ENCODE measurements around the gene OAS2.

Gene OAS2

DNA sequence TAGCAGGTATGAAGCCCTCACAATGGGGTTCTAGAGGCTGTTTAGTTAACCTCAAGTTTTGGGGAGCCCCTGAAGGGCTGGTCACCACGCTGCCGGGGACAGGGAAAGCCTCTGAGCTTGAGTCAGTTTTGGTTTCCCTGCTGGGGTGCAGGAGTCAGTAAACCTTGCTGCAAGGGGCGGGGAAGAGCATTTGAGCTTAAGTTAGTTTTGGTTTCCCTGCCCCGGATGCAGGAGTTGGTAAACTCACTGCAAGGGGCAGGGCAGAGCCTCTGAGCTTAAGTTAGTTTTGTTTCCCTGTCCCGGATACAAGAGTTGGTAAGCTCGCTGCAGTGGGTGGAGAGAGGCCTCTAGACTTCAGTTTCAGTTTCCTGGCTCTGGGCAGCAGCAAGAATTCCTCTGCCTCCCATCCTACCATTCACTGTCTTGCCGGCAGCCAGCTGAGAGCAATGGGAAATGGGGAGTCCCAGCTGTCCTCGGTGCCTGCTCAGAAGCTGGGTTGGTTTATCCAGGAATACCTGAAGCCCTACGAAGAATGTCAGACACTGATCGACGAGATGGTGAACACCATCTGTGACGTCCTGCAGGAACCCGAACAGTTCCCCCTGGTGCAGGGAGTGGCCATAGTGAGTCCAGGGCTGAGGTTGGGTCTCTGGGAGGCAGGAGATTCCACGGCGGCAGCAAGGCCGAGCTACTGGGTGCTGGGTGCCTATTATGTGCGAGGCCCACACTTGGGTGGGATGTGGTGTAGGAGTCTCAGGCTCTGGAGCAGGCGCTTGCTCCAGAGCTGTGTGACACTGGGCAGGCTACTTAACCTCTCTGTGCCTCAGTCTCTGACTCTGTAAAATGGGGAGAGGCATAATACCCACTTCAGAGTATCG is at the start of gene OAS2:
Gene OAS2, plus strand, starts transcription at position 357 of the 878 bp plus-strand sequence. Its CDS starts 90 bp downstream, at position 447.
- peaks cover 32% of the 10 kb centered on the region for H3K4me1 Mint-ChIP-seq (ENCODE audit: low read depth)
- peak within 1 kb of the TSS; percentile 91 for H3K4me3 Mint-ChIP-seq
- H3K27ac Mint-ChIP-seq, result peak within 1 kb of the TSS; percentile 99
- peak; percentile 85 for DNase-seq (ENCODE audit: low spot score)
- no peaks in the 10 kb centered on the region for H3K27me3 Mint-ChIP-seq (ENCODE audit: low read depth)
- peaks cover 18% of the 10 kb centered on the region for H3K9me3 Mint-ChIP-seq
- peaks cover 42% of the 10 kb centered on the region for H3K36me3 Mint-ChIP-seq (ENCODE audit: low read depth)

GRCh38 chr12:112928978-112929377 is 49.3 kb upstream of the OAS2 start:
- no peak for DNase-seq (ENCODE audit: low spot score)
- H3K27me3 Mint-ChIP-seq (ENCODE audit: low read depth), result no peaks in the 10 kb centered on the region
- H3K9me3 Mint-ChIP-seq, result peaks cover 9% of the 10 kb centered on the region
- H3K27ac Mint-ChIP-seq, result no peak overlapping the region
- no peak overlapping the region for H3K4me3 Mint-ChIP-seq
- H3K4me1 Mint-ChIP-seq (ENCODE audit: low read depth), result peaks cover 5% of the 10 kb centered on the region
- H3K36me3 Mint-ChIP-seq (ENCODE audit: low read depth), result peaks cover 24% of the 10 kb centered on the region

GRCh38 chr12:112929715-112930114 is 48.6 kb upstream of the OAS2 start:
- Mint-ChIP-seq H3K36me3 (ENCODE audit: low read depth) (peaks cover 22% of the 10 kb centered on the region), H3K4me3 (no peak overlapping the region), H3K27me3 (ENCODE audit: low read depth) (no peaks in the 10 kb centered on the region), H3K27ac (no peak overlapping the region), H3K9me3 (peaks cover 9% of the 10 kb centered on the region), H3K4me1 (ENCODE audit: low read depth) (peaks cover 7% of the 10 kb centered on the region)
- DNase-seq (ENCODE audit: low spot score), result no peak

- peaks cover 9% of the 10 kb centered on the region for H3K9me3 Mint-ChIP-seq
- peaks cover 19% of the 10 kb centered on the region for H3K36me3 Mint-ChIP-seq (ENCODE audit: low read depth)
- DNase-seq (ENCODE audit: low spot score), result no peak
- H3K27me3 Mint-ChIP-seq (ENCODE audit: low read depth), result no peaks in the 10 kb centered on the region
- peaks cover 9% of the 10 kb centered on the region for H3K4me1 Mint-ChIP-seq (ENCODE audit: low read depth)
- no peak overlapping the region for H3K27ac Mint-ChIP-seq
- H3K4me3 Mint-ChIP-seq, result no peak overlapping the region
Observed at GRCh38 chr12:112930350-112930749, 48.0 kb upstream of the OAS2 start.

- no peak for DNase-seq (ENCODE audit: low spot score)
- peaks cover 18% of the 10 kb centered on the region for H3K4me1 Mint-ChIP-seq (ENCODE audit: low read depth)
- H3K36me3 Mint-ChIP-seq (ENCODE audit: low read depth), result peaks cover 12% of the 10 kb centered on the region
- peaks cover 3% of the 10 kb centered on the region for H3K9me3 Mint-ChIP-seq
- H3K4me3 Mint-ChIP-seq, result no peak overlapping the region
- H3K27ac Mint-ChIP-seq, result no peak overlapping the region
- no peaks in the 10 kb centered on the region for H3K27me3 Mint-ChIP-seq (ENCODE audit: low read depth)
Observed at GRCh38 chr12:112932485-112933128, 45.7 kb upstream of the OAS2 start.

GRCh38 chr12:112933129-112933505 is 45.2 kb upstream of the OAS2 start:
- Mint-ChIP-seq H3K4me3 (no peak overlapping the region), H3K9me3 (no peaks in the 10 kb centered on the region), H3K27me3 (ENCODE audit: low read depth) (no peaks in the 10 kb centered on the region), H3K27ac (no peak overlapping the region), H3K4me1 (ENCODE audit: low read depth) (peaks cover 23% of the 10 kb centered on the region), H3K36me3 (ENCODE audit: low read depth) (peaks cover 10% of the 10 kb centered on the region)
- DNase-seq (ENCODE audit: low spot score), result no peak

GRCh38 chr12:112936264-112936663 is 42.1 kb upstream of the OAS2 start:
- Mint-ChIP-seq H3K9me3 (no peaks in the 10 kb centered on the region), H3K36me3 (ENCODE audit: low read depth) (peaks cover 11% of the 10 kb centered on the region), H3K4me3 (no peak overlapping the region), H3K4me1 (ENCODE audit: low read depth) (peaks cover 33% of the 10 kb centered on the region), H3K27me3 (ENCODE audit: low read depth) (no peaks in the 10 kb centered on the region), H3K27ac (peak overlapping the region; percentile 23)
- no peak for DNase-seq (ENCODE audit: low spot score)

DNA sequence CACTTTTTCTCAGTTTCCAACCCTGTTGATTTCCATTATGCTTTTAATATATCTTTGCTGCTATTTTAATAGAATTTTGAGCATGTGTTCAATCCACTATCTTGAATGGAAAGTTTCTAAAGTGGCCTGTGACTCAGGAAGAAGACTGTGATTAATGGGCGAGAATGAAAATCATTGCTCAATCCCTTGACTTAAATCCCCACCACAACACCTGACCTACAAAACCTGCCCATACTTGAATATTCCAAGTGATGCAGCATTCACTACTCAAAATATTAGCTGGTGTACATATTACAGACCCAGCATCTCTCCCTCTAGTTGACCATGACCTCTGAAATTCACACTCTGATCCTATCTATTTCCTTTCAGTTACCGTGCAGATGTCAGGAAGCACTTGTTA is 41.4 kb upstream of the OAS2 start:
- Mint-ChIP-seq H3K4me1 (ENCODE audit: low read depth) (peaks cover 32% of the 10 kb centered on the region), H3K27me3 (ENCODE audit: low read depth) (no peaks in the 10 kb centered on the region), H3K36me3 (ENCODE audit: low read depth) (peaks cover 16% of the 10 kb centered on the region), H3K4me3 (peak overlapping the region; percentile 16), H3K9me3 (no peaks in the 10 kb centered on the region), H3K27ac (peak overlapping the region; percentile 62)
- DNase-seq (ENCODE audit: low spot score), result no peak

- Mint-ChIP-seq H3K27ac (peak within 1 kb of the TSS; percentile 92), H3K27me3 (ENCODE audit: low read depth) (no peaks in the 10 kb centered on the region), H3K36me3 (ENCODE audit: low read depth) (peaks cover 21% of the 10 kb centered on the region), H3K9me3 (no peaks in the 10 kb centered on the region), H3K4me1 (ENCODE audit: low read depth) (peaks cover 32% of the 10 kb centered on the region), H3K4me3 (peak within 1 kb of the TSS; percentile 85)
- DNase-seq (ENCODE audit: low spot score), result peak; percentile 65
Observed at GRCh38 chr12:112937741-112938719, 40.3 kb upstream of the OAS2 start, which contains the start of gene OAS3. TSS of gene OAS3 (plus strand) at chr12:112938474. CDS start at chr12:112938531, 57 bp downstream.

- Mint-ChIP-seq H3K9me3 (no peaks in the 10 kb centered on the region), H3K27ac (peak overlapping the region; percentile 87), H3K4me3 (peak overlapping the region; percentile 85), H3K4me1 (ENCODE audit: low read depth) (peaks cover 32% of the 10 kb centered on the region), H3K27me3 (ENCODE audit: low read depth) (no peaks in the 10 kb centered on the region), H3K36me3 (ENCODE audit: low read depth) (peaks cover 25% of the 10 kb centered on the region)
- no peak for DNase-seq (ENCODE audit: low spot score)
Observed at GRCh38 chr12:112938751-112939150, 39.6 kb upstream of the OAS2 start.

DNA sequence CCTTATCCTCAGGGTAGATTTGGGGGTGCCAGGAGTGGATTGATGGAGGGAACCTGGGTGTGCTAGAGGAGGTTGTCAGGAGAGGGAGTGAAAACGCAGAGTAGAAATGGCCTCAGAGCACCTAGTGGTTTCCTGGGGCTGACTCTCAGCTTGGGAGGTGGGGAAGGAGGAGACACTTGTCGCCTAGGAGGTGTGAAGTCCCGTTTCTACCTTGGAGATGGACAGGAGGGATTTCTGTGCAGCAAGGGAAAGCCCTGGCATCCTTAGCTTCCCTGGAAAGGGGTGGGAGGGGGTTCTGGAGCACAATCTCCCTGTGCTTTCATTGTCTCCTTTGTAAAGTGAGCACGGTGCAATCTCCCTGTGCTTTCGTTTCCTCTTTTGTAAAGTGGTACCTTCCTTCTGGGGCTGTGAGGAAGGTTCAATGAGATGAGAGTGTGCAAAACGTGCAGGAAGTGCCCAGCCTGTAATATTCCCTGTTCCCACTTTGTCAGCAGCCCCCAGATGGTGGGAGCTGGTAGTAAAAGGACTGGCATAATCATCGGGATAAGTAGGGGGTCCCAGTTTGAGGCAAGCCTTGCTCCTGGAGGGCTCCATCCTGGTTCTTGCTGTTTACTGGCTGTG is 38.4 kb upstream of the OAS2 start:
- Mint-ChIP-seq H3K9me3 (no peaks in the 10 kb centered on the region), H3K4me1 (ENCODE audit: low read depth) (peaks cover 28% of the 10 kb centered on the region), H3K27ac (peak overlapping the region; percentile 87), H3K27me3 (ENCODE audit: low read depth) (no peaks in the 10 kb centered on the region), H3K4me3 (peak overlapping the region; percentile 85), H3K36me3 (ENCODE audit: low read depth) (peaks cover 33% of the 10 kb centered on the region)
- DNase-seq (ENCODE audit: low spot score), result no peak

- peaks cover 21% of the 10 kb centered on the region for H3K4me1 Mint-ChIP-seq (ENCODE audit: low read depth)
- peaks cover 40% of the 10 kb centered on the region for H3K36me3 Mint-ChIP-seq (ENCODE audit: low read depth)
- H3K9me3 Mint-ChIP-seq, result no peaks in the 10 kb centered on the region
Observed at GRCh38 chr12:112941528-112942335, 36.6 kb upstream of the OAS2 start.

More at GRCh38 chr12:112941528-112942335, 36.6 kb upstream of the OAS2 start:
- Mint-ChIP-seq H3K4me3 (no peak overlapping the region), H3K27ac (no peak overlapping the region), H3K27me3 (ENCODE audit: low read depth) (no peaks in the 10 kb centered on the region)
- DNase-seq (ENCODE audit: low spot score), result no peak

All from T-helper 2 cell treated with Interferon-gamma antibody and Interleukin-4, amounts not matched to agents 5 μg/mL and 100 μg/mL, for 36 hours (primary cell).